ENCODE measurements around the gene IRF4. TPM values are rescaled to one million over a fixed set of nuclear protein-coding genes. Genes with fewer than 3 reads are reported as not detected.

IRF4 gene
- polyA plus RNA-seq, 1 of the 3 experiments (the other 2 are of a cell fraction): not detected

DNA sequence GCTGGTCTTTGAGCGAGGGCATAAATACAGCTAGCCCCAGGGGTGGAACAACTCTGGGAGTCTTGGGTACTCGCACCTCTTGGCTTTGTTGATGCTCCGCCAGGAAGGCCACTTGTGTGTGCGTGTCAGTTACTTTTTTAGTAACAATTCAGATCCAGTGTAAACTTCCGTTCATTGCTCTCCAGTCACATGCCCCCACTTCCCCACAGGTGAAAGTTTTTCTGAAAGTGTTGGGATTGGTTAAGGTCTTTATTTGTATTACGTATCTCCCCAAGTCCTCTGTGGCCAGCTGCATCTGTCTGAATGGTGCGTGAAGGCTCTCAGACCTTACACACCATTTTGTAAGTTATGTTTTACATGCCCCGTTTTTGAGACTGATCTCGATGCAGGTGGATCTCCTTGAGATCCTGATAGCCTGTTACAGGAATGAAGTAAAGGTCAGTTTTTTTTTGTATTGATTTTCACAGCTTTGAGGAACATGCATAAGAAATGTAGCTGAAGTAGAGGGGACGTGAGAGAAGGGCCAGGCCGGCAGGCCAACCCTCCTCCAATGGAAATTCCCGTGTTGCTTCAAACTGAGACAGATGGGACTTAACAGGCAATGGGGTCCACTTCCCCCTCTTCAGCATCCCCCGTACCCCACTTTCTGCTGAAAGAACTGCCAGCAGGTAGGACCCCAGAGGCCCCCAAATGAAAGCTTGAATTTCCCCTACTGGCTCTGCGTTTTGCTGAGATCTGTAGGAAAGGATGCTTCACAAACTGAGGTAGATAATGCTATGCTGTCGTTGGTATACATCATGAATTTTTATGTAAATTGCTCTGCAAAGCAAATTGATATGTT is 19.2 kb downstream of the IRF4 start:
- CTCF ChIA-PET: interaction anchor here (0.9 to 2.6 kb wide), 3 partner anchors 13 to 222 kb away, joined by 3 to 8 read pairs (median 7); no protein-coding TSS in a partner anchor
- Histone ChIP-seq H3K9me2 (no peaks in the 10 kb centered on the region), H4K20me1 (ENCODE audit: insufficient read depth) (no peaks in the 10 kb centered on the region), H3K4me2 (no peak overlapping the region), H3K9ac (no peak overlapping the region), H3K4me1 (ENCODE audit: control insufficient read depth in 1 of 2, insufficient read depth in 2 of 2, low read depth in 1 of 2, low read length in 1 of 2) (no peaks in the 10 kb centered on the region), H2AFZ (ENCODE audit: low read depth) (no peak overlapping the region), H3K27me3 (ENCODE audit: insufficient read depth) (peaks cover 58% of the 10 kb centered on the region), H3K79me2 (ENCODE audit: insufficient read depth) (no peaks in the 10 kb centered on the region), H3K4me3 (ENCODE audit: low read depth in 2 of 2, low read length in 1 of 2) (no peak overlapping the region), H3K36me3 (replicated peaks in 1 of 2; ENCODE audit: control insufficient read depth in 1 of 2, insufficient read depth in 2 of 2, low read length in 1 of 2) (no peaks in the 10 kb centered on the region), H3F3A (replicated peaks; ENCODE audit: insufficient read depth) (no peaks in the 10 kb centered on the region), H3K27ac (ENCODE audit: low read depth in 2 of 2, low read length in 1 of 2) (no peak overlapping the region), H3K9me3 (no peaks in the 10 kb centered on the region)
- DNase-seq: no peak
- 12% methylated on average over 15 of the region's 15 CpGs for WGBS (ENCODE audit: low lambda C conversion rate)
- POLR2A ChIA-PET: no interaction called here
- TF ChIP-seq SIN3A (IDR thresholded peaks at IDR 0.05; ENCODE audit: borderline replicate concordance, low read depth, low read length) (no peak), EP300 (IDR thresholded peaks at IDR 0.05; ENCODE audit: borderline replicate concordance in 1 of 2, low read depth in 1 of 2, low read length in 1 of 2) (no peak), GATA2 (CRISPR knock-in tag; IDR thresholded peaks at IDR 0.05) (no peak), NFIC (IDR thresholded peaks at IDR 0.05; ENCODE audit: borderline replicate concordance) (no peak), RFX5 (IDR thresholded peaks at IDR 0.05; ENCODE audit: low read length) (no peak), FOXM1 (IDR thresholded peaks at IDR 0.05; ENCODE audit: low read depth) (no peak), RAD21 (IDR thresholded peaks at IDR 0.05; ENCODE audit: low read length) (no peak), EZH2phosphoT487 (IDR thresholded peaks at IDR 0.05; ENCODE audit: borderline replicate concordance, low read depth) (no peak), FOSL2 (IDR thresholded peaks at IDR 0.05; ENCODE audit: borderline replicate concordance, low read depth) (no peak), JUND (IDR thresholded peaks at IDR 0.05) (no peak), TAF1 (IDR thresholded peaks at IDR 0.05; ENCODE audit: borderline replicate concordance, low read depth, low read length) (no peak), RXRA (IDR thresholded peaks at IDR 0.05; ENCODE audit: borderline replicate concordance, low read depth) (no peak), TCF12 (IDR thresholded peaks at IDR 0.05) (no peak)
- TF ChIP-seq, protein P1, sequence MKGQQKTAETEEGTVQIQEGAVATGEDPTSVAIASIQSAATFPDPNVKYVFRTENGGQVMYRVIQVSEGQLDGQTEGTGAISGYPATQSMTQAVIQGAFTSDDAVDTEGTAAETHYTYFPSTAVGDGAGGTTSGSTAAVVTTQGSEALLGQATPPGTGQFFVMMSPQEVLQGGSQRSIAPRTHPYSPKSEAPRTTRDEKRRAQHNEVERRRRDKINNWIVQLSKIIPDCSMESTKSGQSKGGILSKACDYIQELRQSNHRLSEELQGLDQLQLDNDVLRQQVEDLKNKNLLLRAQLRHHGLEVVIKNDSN (IDR thresholded peaks at IDR 0.05; ENCODE audit: borderline replicate concordance, low read depth): no peak
- TF ChIP-seq, protein P2, sequence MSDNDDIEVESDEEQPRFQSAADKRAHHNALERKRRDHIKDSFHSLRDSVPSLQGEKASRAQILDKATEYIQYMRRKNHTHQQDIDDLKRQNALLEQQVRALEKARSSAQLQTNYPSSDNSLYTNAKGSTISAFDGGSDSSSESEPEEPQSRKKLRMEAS (IDR thresholded peaks at IDR 0.05; ENCODE audit: low read depth): no peak
- TF ChIP-seq, protein P3, sequence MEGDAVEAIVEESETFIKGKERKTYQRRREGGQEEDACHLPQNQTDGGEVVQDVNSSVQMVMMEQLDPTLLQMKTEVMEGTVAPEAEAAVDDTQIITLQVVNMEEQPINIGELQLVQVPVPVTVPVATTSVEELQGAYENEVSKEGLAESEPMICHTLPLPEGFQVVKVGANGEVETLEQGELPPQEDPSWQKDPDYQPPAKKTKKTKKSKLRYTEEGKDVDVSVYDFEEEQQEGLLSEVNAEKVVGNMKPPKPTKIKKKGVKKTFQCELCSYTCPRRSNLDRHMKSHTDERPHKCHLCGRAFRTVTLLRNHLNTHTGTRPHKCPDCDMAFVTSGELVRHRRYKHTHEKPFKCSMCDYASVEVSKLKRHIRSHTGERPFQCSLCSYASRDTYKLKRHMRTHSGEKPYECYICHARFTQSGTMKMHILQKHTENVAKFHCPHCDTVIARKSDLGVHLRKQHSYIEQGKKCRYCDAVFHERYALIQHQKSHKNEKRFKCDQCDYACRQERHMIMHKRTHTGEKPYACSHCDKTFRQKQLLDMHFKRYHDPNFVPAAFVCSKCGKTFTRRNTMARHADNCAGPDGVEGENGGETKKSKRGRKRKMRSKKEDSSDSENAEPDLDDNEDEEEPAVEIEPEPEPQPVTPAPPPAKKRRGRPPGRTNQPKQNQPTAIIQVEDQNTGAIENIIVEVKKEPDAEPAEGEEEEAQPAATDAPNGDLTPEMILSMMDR (IDR thresholded peaks at IDR 0.05): no peak
- TF ChIP-seq, protein P4, sequence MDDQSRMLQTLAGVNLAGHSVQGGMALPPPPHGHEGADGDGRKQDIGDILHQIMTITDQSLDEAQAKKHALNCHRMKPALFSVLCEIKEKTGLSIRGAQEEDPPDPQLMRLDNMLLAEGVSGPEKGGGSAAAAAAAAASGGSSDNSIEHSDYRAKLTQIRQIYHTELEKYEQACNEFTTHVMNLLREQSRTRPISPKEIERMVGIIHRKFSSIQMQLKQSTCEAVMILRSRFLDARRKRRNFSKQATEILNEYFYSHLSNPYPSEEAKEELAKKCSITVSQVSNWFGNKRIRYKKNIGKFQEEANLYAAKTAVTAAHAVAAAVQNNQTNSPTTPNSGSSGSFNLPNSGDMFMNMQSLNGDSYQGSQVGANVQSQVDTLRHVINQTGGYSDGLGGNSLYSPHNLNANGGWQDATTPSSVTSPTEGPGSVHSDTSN (IDR thresholded peaks at IDR 0.05): no peak

Data from SK-N-SH (cell line).